Thoracic aorta (tissue), 2 donors: ENCODE data around the gene ATP2A2. TPM values are rescaled to one million over a fixed set of nuclear protein-coding genes. Genes with fewer than 3 reads are reported as not detected.

Experiments
- ATAC-seq: fragments of 150-250 bp; one replicate; pipeline ENCODE4 v1.8.0; 2017; ENCODE audit warnings: low read depth; ENCODE audit not compliant: insufficient number of reproducible peaks, low FRiP score
- DNase-seq: peaks from one replicate; pipeline ENCODE4 v3.0.0-alpha.2; 2020; ENCODE audit warnings: low spot score
- H3K27ac ChIP-seq, 2 donors: fragments of 200-600 bp; sonication (generic); 1 replicate in 1 of 2; 2 replicates in 1 of 2; pipeline ENCODE4 v1.5.1; 2016; ENCODE audit warnings: mild to moderate bottlenecking in 2 of 2, moderate library complexity in 2 of 2
- H3K27me3 ChIP-seq: fragments of 200-600 bp; sonication (generic); replicated peaks from 2 replicates; pipeline ENCODE4 v1.6.0; 2016; ENCODE audit warnings: mild to moderate bottlenecking; ENCODE audit not compliant: insufficient read depth
- H3K36me3 ChIP-seq: fragments of 200-600 bp; sonication (generic); one replicate; pipeline ENCODE4 v1.5.1; 2016
- H3K4me1 ChIP-seq, 2 donors: fragments of 200-600 bp; sonication (generic); 1 replicate in 1 of 2; 2 replicates in 1 of 2; pipeline versions ENCODE4 v1.5.1 to v1.6.0; 2016; ENCODE audit warnings: low read depth in 2 of 2, mild to moderate bottlenecking in 1 of 2; ENCODE audit not compliant: control insufficient read depth in 1 of 2
- H3K4me3 ChIP-seq: fragments of 200-600 bp; sonication (generic); 2 replicates; pipeline ENCODE4 v1.5.1; 2016; ENCODE audit warnings: mild to moderate bottlenecking
- H3K9me3 ChIP-seq: fragments of 200-600 bp; sonication (generic); 2 replicates; pipeline ENCODE4 v1.5.1; 2016
- total RNA-seq, 2 donors: library from RNA; depleted of rRNA; stranded (reverse); fragments of >200 nt; gene quantifications; one replicate each; pipeline versions ENCODE4 v1.1.0 to v1.2.3, GENCODE V29; 2016
- TF ChIP-seq, protein P1 (sequence below): fragments of 200-600 bp; sonication (generic); IDR thresholded peaks from one replicate; pipeline ENCODE4 v1.5.1; 2019; ENCODE audit warnings: antibody characterized with exemption

The ATP2A2 gene
- total RNA-seq, 2 donors from 2014 or later, result 226 to 290 TPM

DNA sequence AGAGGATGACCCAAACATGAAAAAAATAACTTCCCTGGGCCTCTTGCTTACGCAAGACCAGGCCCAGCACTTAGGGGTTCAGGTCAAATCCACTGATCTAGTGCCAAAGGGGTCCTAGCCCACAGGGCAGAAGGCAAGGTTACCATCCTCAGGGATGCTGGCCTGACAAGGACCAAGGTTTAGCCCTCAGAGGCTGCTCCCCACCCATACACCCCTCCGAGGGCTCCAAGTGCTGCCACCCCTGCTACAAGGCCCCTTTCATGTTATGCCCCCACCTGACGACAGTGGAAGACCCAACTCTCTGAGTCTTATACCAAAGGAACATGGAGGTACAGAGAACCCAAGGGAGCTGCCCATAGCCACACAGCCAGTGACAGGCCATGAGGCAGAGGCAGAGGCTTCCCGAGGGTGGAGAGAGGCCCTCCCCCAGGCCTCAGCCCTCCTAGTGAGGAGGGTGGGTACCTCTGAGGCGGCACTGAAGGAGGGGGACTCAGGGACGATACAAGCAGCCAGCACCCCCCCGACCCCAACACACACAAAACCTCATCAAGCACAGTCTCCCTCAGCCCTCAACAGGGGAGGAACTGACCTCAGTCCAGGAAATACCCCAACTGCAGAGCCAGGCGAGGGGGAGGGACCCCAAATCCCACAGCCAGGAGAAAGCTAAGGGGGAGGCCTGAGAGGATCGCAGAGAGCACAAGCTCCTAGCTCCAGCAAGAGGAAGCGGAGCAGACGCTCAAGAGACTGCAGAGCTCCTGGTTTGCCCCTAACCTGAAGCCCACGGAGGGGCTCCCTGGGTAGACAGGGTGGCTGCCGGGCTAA lies 85.5 kb downstream of the ATP2A2 start:
- Histone ChIP-seq H3K27me3 (no peaks in the 10 kb centered on the region), H3K4me3 (peak overlapping the region; percentile 0), H3K36me3 (no peaks in the 10 kb centered on the region), H3K9me3 (no peaks in the 10 kb centered on the region), H3K4me1 (peaks cover 24 to 57% of the 10 kb centered on the region in 2 donors), H3K27ac (peak overlapping the region; percentile 70 to 80)
- ATAC-seq, result no peak
- TF ChIP-seq, protein P1, sequence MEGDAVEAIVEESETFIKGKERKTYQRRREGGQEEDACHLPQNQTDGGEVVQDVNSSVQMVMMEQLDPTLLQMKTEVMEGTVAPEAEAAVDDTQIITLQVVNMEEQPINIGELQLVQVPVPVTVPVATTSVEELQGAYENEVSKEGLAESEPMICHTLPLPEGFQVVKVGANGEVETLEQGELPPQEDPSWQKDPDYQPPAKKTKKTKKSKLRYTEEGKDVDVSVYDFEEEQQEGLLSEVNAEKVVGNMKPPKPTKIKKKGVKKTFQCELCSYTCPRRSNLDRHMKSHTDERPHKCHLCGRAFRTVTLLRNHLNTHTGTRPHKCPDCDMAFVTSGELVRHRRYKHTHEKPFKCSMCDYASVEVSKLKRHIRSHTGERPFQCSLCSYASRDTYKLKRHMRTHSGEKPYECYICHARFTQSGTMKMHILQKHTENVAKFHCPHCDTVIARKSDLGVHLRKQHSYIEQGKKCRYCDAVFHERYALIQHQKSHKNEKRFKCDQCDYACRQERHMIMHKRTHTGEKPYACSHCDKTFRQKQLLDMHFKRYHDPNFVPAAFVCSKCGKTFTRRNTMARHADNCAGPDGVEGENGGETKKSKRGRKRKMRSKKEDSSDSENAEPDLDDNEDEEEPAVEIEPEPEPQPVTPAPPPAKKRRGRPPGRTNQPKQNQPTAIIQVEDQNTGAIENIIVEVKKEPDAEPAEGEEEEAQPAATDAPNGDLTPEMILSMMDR, result no peak
- no peak for DNase-seq

DNA sequence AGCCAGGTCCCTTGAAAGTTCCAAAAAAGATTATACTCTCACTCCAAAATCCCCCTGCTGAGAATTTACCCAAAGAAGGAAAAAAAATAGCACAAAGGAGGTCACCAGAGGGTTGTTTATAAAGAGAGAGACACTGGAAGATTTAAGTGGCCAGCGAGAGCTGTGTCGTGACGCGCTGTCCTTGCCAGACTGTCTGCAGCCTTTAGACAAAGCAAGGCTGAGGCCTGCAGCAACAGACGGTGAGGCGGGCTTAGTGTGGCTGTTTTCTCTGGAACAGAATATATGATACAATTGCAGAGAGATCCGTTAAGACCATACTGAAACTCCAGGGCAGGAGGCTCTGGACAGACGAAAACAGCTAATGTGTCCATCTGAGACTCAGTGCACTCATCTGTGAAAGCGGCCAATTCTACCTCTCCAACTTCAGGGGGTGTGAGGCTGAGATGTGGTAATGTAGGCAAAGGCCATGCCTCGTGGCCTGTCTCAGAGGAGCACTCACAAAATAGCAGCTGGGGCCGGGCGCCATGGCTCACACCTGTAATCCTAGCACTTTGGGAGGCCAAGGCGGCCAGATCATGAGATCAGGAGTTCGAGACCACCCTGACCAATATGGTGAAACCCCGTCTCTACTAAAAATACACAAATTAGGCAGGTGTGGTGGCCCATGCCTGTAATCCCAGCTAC lies 86.3 kb downstream of the ATP2A2 start:
- H3K27me3 ChIP-seq, result no peaks in the 10 kb centered on the region
- peak overlapping the region; percentile 70 to 80 for H3K27ac ChIP-seq
- no peaks in the 10 kb centered on the region for H3K9me3 ChIP-seq
- H3K4me1 ChIP-seq, result peaks cover 30 to 65% of the 10 kb centered on the region in 2 donors
- no peak for DNase-seq
- TF ChIP-seq, protein P1, result no peak
- no peak for ATAC-seq
- H3K4me3 ChIP-seq, result peak overlapping the region; percentile 0
- H3K36me3 ChIP-seq, result no peaks in the 10 kb centered on the region

DNA sequence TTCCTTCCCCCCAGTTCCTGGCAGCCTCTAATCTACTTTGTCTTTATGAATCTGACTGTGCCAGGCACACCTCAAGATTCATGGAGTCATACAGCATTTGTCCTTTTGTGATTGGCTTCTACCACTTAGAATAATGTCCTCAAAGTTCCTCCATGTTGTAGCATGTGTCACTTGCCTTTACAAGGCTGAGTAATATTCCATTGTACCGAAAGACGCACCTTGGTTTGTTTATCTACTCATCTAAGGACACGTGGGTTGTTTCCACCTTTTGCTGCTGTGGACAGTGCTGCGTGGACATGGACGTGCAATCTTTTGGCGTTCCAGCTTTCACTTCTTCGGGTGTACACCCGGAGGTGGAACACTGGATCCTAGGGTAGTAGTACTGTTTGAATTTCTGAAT lies 88.9 kb downstream of the ATP2A2 start:
- peaks cover 4% of the 10 kb centered on the region for H3K36me3 ChIP-seq
- H3K4me3 ChIP-seq, result no peak overlapping the region
- H3K4me1 ChIP-seq, result peaks cover 46 to 89% of the 10 kb centered on the region in 2 donors
- ATAC-seq (no peak), DNase-seq (no peak)
- H3K9me3 ChIP-seq, result no peaks in the 10 kb centered on the region
- H3K27me3 ChIP-seq, result no peaks in the 10 kb centered on the region
- TF ChIP-seq, protein P1, result no peak
- peak overlapping the region in 1 of 2 donors; percentile 24 for H3K27ac ChIP-seq

DNA sequence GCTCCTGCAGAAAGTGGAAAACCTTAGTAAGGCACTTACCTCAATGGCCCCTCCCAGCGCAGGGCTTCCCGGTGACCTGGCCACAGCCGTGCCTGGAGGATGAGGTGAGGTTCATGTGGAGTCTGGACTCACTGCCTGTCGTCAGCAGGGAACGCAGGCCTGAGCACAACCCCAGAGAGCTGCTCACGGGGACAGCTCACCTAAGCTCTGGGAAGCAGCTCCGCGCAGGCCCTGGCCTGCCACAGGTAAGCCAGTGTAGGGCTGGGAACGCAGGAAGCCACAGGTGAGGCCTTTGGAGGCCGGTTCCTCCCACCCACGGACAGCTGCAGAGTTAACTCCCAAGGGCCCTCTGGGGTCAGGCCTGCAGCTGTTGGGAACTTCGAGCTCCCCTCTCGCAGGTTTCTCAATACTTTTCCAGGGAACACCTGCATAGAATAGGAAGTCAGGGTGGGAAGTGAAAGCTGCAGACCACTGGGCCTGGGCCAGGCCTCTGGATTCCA lies 89.7 kb downstream of the ATP2A2 start:
- TF ChIP-seq, protein P1, result no peak
- H3K9me3 ChIP-seq, result no peaks in the 10 kb centered on the region
- peak overlapping the region in 1 of 2 donors; percentile 85 for H3K27ac ChIP-seq
- ATAC-seq (no peak), DNase-seq (no peak)
- H3K4me3 ChIP-seq, result no peak overlapping the region
- H3K4me1 ChIP-seq, result peaks cover 46 to 82% of the 10 kb centered on the region in 2 donors
- peaks cover 9% of the 10 kb centered on the region for H3K36me3 ChIP-seq
- H3K27me3 ChIP-seq, result no peaks in the 10 kb centered on the region

DNA sequence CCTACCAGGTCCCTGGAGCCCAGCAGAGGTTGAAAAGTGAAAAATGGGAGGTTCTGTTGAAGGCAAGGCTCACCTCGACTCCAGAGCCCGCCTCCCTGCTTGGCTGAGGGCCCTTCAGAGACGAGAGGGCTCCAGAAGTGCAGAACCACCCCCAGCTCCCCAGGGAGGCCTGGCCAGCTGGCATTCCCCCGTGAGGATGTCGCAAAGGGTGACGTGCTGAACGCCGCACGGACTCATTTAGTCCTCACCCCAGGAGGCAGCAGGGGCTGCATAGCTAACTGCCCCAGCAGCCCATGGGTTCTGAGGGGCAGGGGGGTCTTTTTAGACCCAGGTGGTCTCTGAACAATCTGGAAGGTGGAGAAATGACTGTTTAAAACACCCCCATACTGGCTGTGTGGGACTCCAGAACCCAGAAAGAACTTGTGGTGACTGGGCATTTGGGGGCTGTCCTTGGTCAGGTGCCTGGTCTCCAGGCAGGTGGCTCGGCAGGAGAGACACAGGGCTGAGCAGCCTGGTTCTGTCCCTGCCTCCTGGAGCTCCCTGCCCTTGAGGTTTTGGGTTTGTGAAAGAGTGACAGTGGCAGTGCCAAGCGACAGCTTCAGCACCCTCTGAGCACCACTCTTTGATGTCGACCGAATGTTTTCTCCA lies 90.5 kb downstream of the ATP2A2 start:
- Histone ChIP-seq H3K36me3 (peaks cover 9% of the 10 kb centered on the region), H3K4me1 (peaks cover 46 to 75% of the 10 kb centered on the region in 2 donors), H3K9me3 (no peaks in the 10 kb centered on the region), H3K4me3 (no peak overlapping the region), H3K27ac (peak overlapping the region; percentile 73 to 85), H3K27me3 (no peaks in the 10 kb centered on the region)
- TF ChIP-seq, protein P1, result no peak
- ATAC-seq (no peak), DNase-seq (no peak)
